Esophagus squamous epithelium (tissue), 5 donors: ENCODE results near the gene RPS6KA4. TPM values are rescaled to one million over a fixed set of nuclear protein-coding genes. Genes with fewer than 3 reads are reported as not detected.

Experiments
- DNase-seq: peaks from one replicate; lab custom pipeline; 2025; lab: John Stamatoyannopoulos, UW
- H3K27ac ChIP-seq, 4 donors: fragments of 200-600 bp; sonication (generic); one replicate each; pipeline ENCODE4 v1.5.1; 2016 to 2019; ENCODE audit warnings: mild to moderate bottlenecking in 1 of 4
- H3K27me3 ChIP-seq, 4 donors: fragments of 200-600 bp; sonication (generic); 1 replicate in 3 of 4; 2 replicates in 1 of 4; pipeline versions ENCODE4 v1.5.1 to v1.6.0; 2017 to 2021; ENCODE audit warnings: antibody characterized with exemption in 1 of 4
- H3K36me3 ChIP-seq, 3 donors: fragments of 200-600 bp; sonication (generic); one replicate each; pipeline ENCODE4 v1.5.1; 2016 to 2019
- H3K4me1 ChIP-seq, 3 donors: fragments of 200-600 bp; sonication (generic); one replicate each; pipeline ENCODE4 v1.5.1; 2017 to 2019
- H3K4me3 ChIP-seq, 4 donors: fragments of 200-600 bp; sonication (generic); 1 replicate in 3 of 4; 2 replicates in 1 of 4; pipeline ENCODE4 v1.5.1; 2016 to 2019; ENCODE audit warnings: mild to moderate bottlenecking in 2 of 4, moderate library complexity in 1 of 4
- H3K9me3 ChIP-seq, 3 donors: fragments of 200-600 bp; sonication (generic); one replicate each; pipeline ENCODE4 v1.5.1; 2016 to 2019
- POLR2A ChIP-seq, 4 donors: fragments of 450-650 bp; IDR thresholded peaks; one replicate each; pipeline ENCODE4 v1.6.1; 2017; ENCODE audit warnings: antibody characterized with exemption in 4 of 4, mild to moderate bottlenecking in 4 of 4, moderate library complexity in 3 of 4
- WGBS, 2 donors: methylation state at CpG; one replicate each; pipeline ENCODE4 v1.1.5; 2018; 5-methylcytosine and 5-hydroxymethylcytosine counted together
- intact Hi-C: fragments of 100-400 bp; cut with DNase I; formaldehyde crosslinking; loops from one replicate; pipeline ENCODE4 v1.15.0; 2022
- total RNA-seq, 4 donors: library from RNA; depleted of rRNA; stranded (reverse); fragments of >200 nt; gene quantifications; one replicate each; pipeline ENCODE4 v1.1.0, GENCODE V29; 2016
- TF ChIP-seq, protein P1 (sequence below), 6 experiments: fragments of 450-650 bp in 4 of 6; fragments of 200-600 bp in 2 of 6; sonication (generic) in 2 of 6; IDR thresholded peaks; one replicate each; pipeline ENCODE4 v1.5.1; 2016 to 2019; ENCODE audit warnings: antibody characterized with exemption in 6 of 6, mild to moderate bottlenecking in 4 of 6, moderate library complexity in 4 of 6
- donor health status: DM: yes; HTN: yes; CAD: no.

The RPS6KA4 gene
- total RNA-seq, 4 donors from 2014 or later: 28.6 to 69.8 (median 55.0) TPM

DNA sequence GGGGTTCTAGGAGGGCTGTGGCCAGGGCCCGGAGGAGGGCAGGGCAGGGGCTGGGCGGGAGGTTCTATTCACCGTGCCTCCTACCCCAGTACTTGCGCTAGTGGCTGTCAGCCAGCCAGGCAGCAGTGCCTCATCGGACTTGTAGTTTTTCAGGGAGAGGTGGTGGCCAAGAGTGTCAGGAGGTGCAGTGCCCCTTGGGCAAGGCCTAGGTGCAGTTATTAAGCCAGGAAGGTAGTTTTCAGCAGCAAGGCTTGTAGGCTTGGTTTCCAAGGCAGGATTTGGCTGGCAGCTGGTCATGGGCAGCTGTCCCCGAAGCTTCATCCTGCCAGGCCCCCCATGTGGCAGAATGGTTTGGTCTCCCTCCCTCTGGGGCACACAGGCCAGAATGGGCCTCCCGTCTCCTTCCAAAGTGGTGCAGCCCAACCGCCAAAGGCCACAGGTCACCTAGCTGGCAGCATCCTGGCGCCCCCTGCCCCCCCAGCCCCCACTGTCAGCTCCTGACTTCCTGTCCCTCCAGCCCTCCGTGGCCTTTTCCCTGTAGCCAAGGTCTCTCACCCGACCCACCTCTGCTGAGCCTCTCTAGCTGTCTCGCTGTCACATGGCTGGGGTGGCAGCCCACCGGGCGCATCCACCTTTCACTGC, 10.5 kb upstream of the RPS6KA4 start:
- TF ChIP-seq, protein P1, sequence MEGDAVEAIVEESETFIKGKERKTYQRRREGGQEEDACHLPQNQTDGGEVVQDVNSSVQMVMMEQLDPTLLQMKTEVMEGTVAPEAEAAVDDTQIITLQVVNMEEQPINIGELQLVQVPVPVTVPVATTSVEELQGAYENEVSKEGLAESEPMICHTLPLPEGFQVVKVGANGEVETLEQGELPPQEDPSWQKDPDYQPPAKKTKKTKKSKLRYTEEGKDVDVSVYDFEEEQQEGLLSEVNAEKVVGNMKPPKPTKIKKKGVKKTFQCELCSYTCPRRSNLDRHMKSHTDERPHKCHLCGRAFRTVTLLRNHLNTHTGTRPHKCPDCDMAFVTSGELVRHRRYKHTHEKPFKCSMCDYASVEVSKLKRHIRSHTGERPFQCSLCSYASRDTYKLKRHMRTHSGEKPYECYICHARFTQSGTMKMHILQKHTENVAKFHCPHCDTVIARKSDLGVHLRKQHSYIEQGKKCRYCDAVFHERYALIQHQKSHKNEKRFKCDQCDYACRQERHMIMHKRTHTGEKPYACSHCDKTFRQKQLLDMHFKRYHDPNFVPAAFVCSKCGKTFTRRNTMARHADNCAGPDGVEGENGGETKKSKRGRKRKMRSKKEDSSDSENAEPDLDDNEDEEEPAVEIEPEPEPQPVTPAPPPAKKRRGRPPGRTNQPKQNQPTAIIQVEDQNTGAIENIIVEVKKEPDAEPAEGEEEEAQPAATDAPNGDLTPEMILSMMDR (IDR thresholded peaks at IDR 0.05): no peak
- TF ChIP-seq POLR2A (IDR thresholded peaks at IDR 0.05): no peak
- Histone ChIP-seq H3K27me3 (no peaks in the 10 kb centered on the region), H3K4me1 (peaks cover 15 to 34% (median 21%) of the 10 kb centered on the region in 3 donors), H3K4me3 (no peak overlapping the region), H3K36me3 (no peaks in the 10 kb centered on the region), H3K9me3 (no peaks in the 10 kb centered on the region), H3K27ac (peak overlapping the region; percentile 72 to 87 (median 79))
- no peak for DNase-seq
- intact Hi-C loops: no loop called here
- WGBS, 2 donors: 76 to 92% methylated on average over 5 to 9 of the region's 14 CpGs

DNA sequence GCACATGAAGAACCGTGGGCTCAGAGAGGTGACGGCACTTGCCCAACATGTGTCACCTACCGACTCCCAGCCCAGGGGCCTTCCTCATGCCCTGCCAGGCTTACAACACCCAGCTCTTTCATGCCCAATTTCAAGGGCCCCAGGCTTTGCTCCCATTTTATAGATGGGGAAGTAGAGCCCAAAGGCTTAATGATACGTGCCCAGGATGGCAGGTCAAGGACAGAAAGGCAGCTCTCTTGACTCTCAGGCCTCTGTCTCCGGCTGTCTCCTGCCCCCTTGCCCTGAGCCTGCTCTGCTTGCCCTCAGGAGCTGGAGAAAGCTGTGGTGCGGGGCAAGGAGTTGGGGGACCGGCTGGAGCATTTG, 10.0 kb upstream of the RPS6KA4 start:
- DNase-seq: no peak
- TF ChIP-seq, protein P1 (IDR thresholded peaks at IDR 0.05): no peak
- TF ChIP-seq POLR2A (IDR thresholded peaks at IDR 0.05): no peak
- no peaks in the 10 kb centered on the region for H3K36me3 ChIP-seq
- peak overlapping the region in 3 of 4 donors; percentile 74 to 87 (median 84) for H3K27ac ChIP-seq
- H3K4me1 ChIP-seq: peaks cover 15 to 30% (median 21%) of the 10 kb centered on the region in 3 donors
- intact Hi-C loops: no loop called here
- no peaks in the 10 kb centered on the region for H3K9me3 ChIP-seq
- H3K27me3 ChIP-seq: no peaks in the 10 kb centered on the region
- WGBS, 2 donors: 59 to 80% methylated on average over 3 to 5 of the region's 7 CpGs
- no peak overlapping the region for H3K4me3 ChIP-seq

DNA sequence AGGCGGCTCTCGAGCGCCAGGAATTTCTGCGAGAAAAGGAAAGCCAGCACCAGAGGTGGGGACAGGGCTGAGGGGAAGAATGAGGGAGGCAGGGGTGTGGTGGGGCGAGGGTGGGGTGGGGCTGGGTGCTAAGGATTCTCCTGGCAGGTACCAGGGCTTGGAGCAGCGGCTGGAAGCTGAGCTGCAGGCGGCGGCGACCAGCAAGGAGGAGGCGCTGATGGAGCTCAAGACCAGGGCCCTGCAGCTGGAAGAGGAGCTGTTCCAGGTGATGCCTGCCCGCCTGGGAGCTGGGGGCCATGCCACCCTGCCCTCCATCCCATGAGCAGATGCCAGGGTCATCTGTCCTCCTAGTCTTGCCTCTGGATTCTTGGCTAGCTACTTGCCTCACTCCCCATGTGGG, 9.6 kb upstream of the RPS6KA4 start:
- WGBS, 2 donors: 82 to 90% methylated on average over 11 of the region's 11 CpGs
- TF ChIP-seq, protein P1 (IDR thresholded peaks at IDR 0.05): no peak
- no peak for TF ChIP-seq POLR2A (IDR thresholded peaks at IDR 0.05)

DNA sequence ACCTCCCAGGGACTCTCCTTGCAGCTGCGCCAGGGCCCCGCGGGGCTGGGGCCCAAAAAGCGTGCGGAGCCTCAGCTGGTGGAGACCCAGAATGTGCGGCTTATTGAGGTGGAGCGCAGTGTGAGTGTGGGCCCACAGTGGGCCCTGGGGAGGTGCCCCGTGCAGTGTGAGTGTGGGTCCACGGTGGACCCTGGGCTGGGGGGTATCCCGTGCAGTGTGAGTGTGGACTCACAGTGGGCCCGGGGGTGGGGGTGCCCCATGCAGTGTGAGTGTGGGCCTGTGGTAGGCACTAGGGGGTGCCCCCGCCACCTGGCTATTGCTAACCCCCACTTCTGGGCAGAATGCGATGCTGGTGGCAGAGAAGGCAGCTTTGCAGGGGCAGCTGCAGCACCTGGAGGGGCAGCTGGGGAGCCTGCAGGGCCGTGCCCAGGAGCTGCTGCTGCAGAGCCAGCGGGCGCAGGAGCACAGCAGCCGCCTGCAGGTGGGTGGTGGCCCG, 7.8 kb upstream of the RPS6KA4 start:
- Histone ChIP-seq H3K27ac (no peak overlapping the region), H3K4me3 (no peak overlapping the region), H3K27me3 (no peaks in the 10 kb centered on the region), H3K4me1 (peaks cover 15 to 42% (median 29%) of the 10 kb centered on the region in 3 donors), H3K9me3 (no peaks in the 10 kb centered on the region), H3K36me3 (no peaks in the 10 kb centered on the region)
- DNase-seq: no peak
- WGBS, 2 donors: 85 to 90% methylated on average over 10 to 14 of the region's 18 CpGs
- TF ChIP-seq, protein P1 (IDR thresholded peaks at IDR 0.05): no peak
- TF ChIP-seq POLR2A (IDR thresholded peaks at IDR 0.05): no peak
- intact Hi-C loops: no loop called here

More for the DNA sequence above, 9.6 kb upstream of the RPS6KA4 start:
- Histone ChIP-seq H3K4me3 (no peak overlapping the region), H3K36me3 (no peaks in the 10 kb centered on the region), H3K27ac (peak overlapping the region in 1 of 4 donors; percentile 84), H3K9me3 (no peaks in the 10 kb centered on the region), H3K4me1 (peaks cover 15 to 30% (median 21%) of the 10 kb centered on the region in 3 donors), H3K27me3 (no peaks in the 10 kb centered on the region)
- intact Hi-C loops: no loop called here
- no peak for DNase-seq
